PC-9 (cell line): ENCODE results near the gene GALNT16. TPM values are rescaled to one million over a fixed set of nuclear protein-coding genes. Genes with fewer than 3 reads are reported as not detected.
A peak's percentile ranks its signal among the peaks of the same experiment; 100 is the strongest.

Source experiments
- BruUV-seq: library from RNA; stranded (reverse); fragments of 400-500 nt; replicated peaks from 2 replicates; lab custom pipeline; 2021; lab: Mats Ljungman, UMichigan
- CTCF ChIA-PET: fragments of 300-600 bp; sonication (Branson Sonifier 250); formaldehyde crosslinking; loops from one replicate; lab custom pipeline; 2022; ENCODE audit warnings: antibody characterized with exemption; lab: Charles Lee
- POLR2A ChIA-PET: fragments of 300-600 bp; sonication (Branson Sonifier 250); formaldehyde crosslinking; loops from one replicate; lab custom pipeline; 2022; ENCODE audit warnings: antibody characterized with exemption; ENCODE audit not compliant: unreplicated experiment; lab: Charles Lee
- DNase-seq, 2 experiments: peaks; one replicate each; pipeline versions ENCODE4 v3.0.0 to v3.0.0-alpha.2; 2015 to 2022; ENCODE audit warnings: mixed read lengths in 1 of 2
- H2AFZ ChIP-seq: fragments of 200-600 bp; sonication (generic); 2 replicates; pipeline ENCODE4 v1.8.1; 2017; ENCODE audit warnings: antibody characterized with exemption
- H3F3A ChIP-seq: fragments of 200-600 bp; sonication (generic); 2 replicates; pipeline ENCODE4 v1.8.1; 2017; ENCODE audit warnings: antibody characterized with exemption, mild to moderate bottlenecking, low read depth; ENCODE audit not compliant: insufficient read depth
- H3K27ac ChIP-seq: fragments of 200-600 bp; sonication (generic); 2 replicates; pipeline ENCODE4 v1.6.1; 2016; ENCODE audit warnings: mixed run types
- H3K27me3 ChIP-seq: fragments of 200-600 bp; sonication (generic); 2 replicates; pipeline ENCODE4 v1.6.1; 2016; ENCODE audit warnings: low read depth, mixed run types; ENCODE audit not compliant: insufficient read depth
- H3K36me3 ChIP-seq: fragments of 200-600 bp; sonication (generic); 2 replicates; pipeline ENCODE4 v1.6.1; 2016; ENCODE audit warnings: low read depth, mixed run types
- H3K4me1 ChIP-seq: fragments of 200-600 bp; sonication (generic); replicated peaks from 2 replicates; pipeline ENCODE4 v1.6.1; 2016; ENCODE audit warnings: mixed run types; ENCODE audit not compliant: insufficient read depth
- H3K4me2 ChIP-seq: fragments of 200-600 bp; sonication (generic); 2 replicates; pipeline ENCODE4 v1.6.1; 2017; ENCODE audit warnings: mixed run types
- H3K4me3 ChIP-seq: fragments of 200-600 bp; sonication (generic); 2 replicates; pipeline ENCODE4 v1.6.1; 2016; ENCODE audit warnings: mixed run types
- H3K79me2 ChIP-seq: fragments of 200-600 bp; sonication (generic); 2 replicates; pipeline ENCODE4 v1.6.1; 2017; ENCODE audit warnings: low read depth, mixed run types
- H3K9me2 ChIP-seq: fragments of 200-600 bp; sonication (generic); 2 replicates; pipeline ENCODE4 v1.8.1; 2017; ENCODE audit warnings: mild to moderate bottlenecking; ENCODE audit not compliant: insufficient read depth
- H3K9me3 ChIP-seq: fragments of 200-600 bp; sonication (generic); 2 replicates; pipeline ENCODE4 v1.8.1; 2016; ENCODE audit warnings: low read depth; ENCODE audit not compliant: insufficient read depth
- H4K20me1 ChIP-seq: fragments of 200-600 bp; sonication (generic); 2 replicates; pipeline ENCODE4 v1.8.1; 2017; ENCODE audit not compliant: insufficient read depth
- EZH2 ChIP-seq: fragments of 200-600 bp; sonication (generic); IDR thresholded peaks from 2 replicates; pipeline ENCODE4 v1.8.0; 2017; ENCODE audit warnings: antibody characterized with exemption, low read depth
- intact Hi-C: fragments of 100-400 bp; cut with micrococcal nuclease; formaldehyde crosslinking; loops from one replicate; pipeline ENCODE4 v1.10.0; 2022; ENCODE audit not compliant: unreplicated experiment
- total RNA-seq: library from RNA; stranded (reverse); gene quantifications from 2 replicates; pipeline ENCODE4 v1.2.3, GENCODE V29; 2021
- TF ChIP-seq, protein P1 (sequence below): fragments of 200-600 bp; sonication (generic); conservative IDR thresholded peaks from 2 replicates; pipeline ENCODE4 v1.6.1; 2017; ENCODE audit warnings: mixed run types, antibody characterized with exemption, mild to moderate bottlenecking, moderate library complexity

GALNT16 gene
- total RNA-seq, 1 experiment from 2014 or later = 22.8 TPM

DNA sequence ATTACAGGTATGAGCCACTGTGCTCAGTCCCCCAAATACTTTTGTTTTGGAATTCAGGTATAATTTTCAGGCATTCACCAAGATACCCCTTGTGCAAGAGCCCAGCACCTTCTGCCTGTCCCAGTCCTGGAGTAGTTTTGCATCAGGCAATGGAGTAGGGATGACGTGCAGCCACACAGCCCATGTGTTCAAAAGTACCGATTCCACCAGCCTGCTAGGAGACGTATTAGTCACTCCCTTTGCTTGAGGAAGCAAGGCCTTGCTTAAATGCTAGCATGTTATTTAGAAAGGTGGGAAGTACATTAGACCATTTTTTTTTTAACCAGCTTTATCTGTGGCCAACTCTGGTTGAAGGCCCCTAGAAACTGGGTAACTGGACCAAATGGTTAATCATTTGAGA lies 15.0 kb upstream of the GALNT16 start:
- no peak for DNase-seq
- BruUV-seq = no TSS peak
- no peaks in the 10 kb centered on the region for H3K27me3 ChIP-seq
- TF ChIP-seq EZH2 = no peak
- TF ChIP-seq, protein P1, sequence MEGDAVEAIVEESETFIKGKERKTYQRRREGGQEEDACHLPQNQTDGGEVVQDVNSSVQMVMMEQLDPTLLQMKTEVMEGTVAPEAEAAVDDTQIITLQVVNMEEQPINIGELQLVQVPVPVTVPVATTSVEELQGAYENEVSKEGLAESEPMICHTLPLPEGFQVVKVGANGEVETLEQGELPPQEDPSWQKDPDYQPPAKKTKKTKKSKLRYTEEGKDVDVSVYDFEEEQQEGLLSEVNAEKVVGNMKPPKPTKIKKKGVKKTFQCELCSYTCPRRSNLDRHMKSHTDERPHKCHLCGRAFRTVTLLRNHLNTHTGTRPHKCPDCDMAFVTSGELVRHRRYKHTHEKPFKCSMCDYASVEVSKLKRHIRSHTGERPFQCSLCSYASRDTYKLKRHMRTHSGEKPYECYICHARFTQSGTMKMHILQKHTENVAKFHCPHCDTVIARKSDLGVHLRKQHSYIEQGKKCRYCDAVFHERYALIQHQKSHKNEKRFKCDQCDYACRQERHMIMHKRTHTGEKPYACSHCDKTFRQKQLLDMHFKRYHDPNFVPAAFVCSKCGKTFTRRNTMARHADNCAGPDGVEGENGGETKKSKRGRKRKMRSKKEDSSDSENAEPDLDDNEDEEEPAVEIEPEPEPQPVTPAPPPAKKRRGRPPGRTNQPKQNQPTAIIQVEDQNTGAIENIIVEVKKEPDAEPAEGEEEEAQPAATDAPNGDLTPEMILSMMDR = no peak
- H3K4me2 ChIP-seq = no peak overlapping the region
- H3K4me1 ChIP-seq = no peaks in the 10 kb centered on the region
- no peaks in the 10 kb centered on the region for H3K9me2 ChIP-seq
- no peaks in the 10 kb centered on the region for H3K9me3 ChIP-seq
- POLR2A ChIA-PET = no interaction called here
- CTCF ChIA-PET = no interaction called here
- H3K36me3 ChIP-seq = no peaks in the 10 kb centered on the region
- H3K79me2 ChIP-seq = no peaks in the 10 kb centered on the region
- intact Hi-C loops = loop anchor here (5.0 kb wide), 1 partner anchor 482 kb away; no protein-coding TSS in a partner anchor
- no peaks in the 10 kb centered on the region for H4K20me1 ChIP-seq
- H2AFZ ChIP-seq = no peak overlapping the region
- H3F3A ChIP-seq = no peaks in the 10 kb centered on the region
- no peak overlapping the region for H3K4me3 ChIP-seq
- no peak overlapping the region for H3K27ac ChIP-seq

DNA sequence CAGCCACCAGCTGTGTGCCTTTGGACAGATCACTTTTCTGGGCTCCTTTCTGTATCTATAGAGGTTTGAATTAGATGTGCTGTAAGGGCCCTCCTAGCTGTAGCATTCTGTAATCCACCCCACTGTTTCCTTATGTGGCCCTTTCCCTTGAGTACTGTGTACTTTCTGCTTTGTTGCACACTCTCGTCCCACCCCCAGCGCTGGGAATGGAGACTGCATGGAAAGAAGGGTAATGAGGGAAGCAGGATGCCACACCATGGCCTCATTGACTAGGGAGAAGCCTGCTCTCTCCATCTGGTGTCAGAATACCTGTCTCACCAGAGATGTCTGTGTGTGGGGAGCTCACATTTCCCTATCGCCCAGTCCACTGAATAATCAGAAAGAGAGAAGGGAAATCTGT lies 13.6 kb upstream of the GALNT16 start:
- H3K4me3 ChIP-seq = no peak overlapping the region
- H3K9me2 ChIP-seq = no peaks in the 10 kb centered on the region
- BruUV-seq = no TSS peak
- TF ChIP-seq, protein P1 = no peak
- no peak for TF ChIP-seq EZH2
- H3K27ac ChIP-seq = no peak overlapping the region
- no peaks in the 10 kb centered on the region for H3K36me3 ChIP-seq
- H3K79me2 ChIP-seq = no peaks in the 10 kb centered on the region
- H3F3A ChIP-seq = no peaks in the 10 kb centered on the region
- CTCF ChIA-PET = no interaction called here
- no peaks in the 10 kb centered on the region for H3K27me3 ChIP-seq
- POLR2A ChIA-PET = no interaction called here
- H3K4me1 ChIP-seq = no peaks in the 10 kb centered on the region
- H4K20me1 ChIP-seq = no peaks in the 10 kb centered on the region
- no peak for DNase-seq
- no peak overlapping the region for H3K4me2 ChIP-seq
- H3K9me3 ChIP-seq = no peaks in the 10 kb centered on the region
- no peak overlapping the region for H2AFZ ChIP-seq
- intact Hi-C loops = no loop called here

DNA sequence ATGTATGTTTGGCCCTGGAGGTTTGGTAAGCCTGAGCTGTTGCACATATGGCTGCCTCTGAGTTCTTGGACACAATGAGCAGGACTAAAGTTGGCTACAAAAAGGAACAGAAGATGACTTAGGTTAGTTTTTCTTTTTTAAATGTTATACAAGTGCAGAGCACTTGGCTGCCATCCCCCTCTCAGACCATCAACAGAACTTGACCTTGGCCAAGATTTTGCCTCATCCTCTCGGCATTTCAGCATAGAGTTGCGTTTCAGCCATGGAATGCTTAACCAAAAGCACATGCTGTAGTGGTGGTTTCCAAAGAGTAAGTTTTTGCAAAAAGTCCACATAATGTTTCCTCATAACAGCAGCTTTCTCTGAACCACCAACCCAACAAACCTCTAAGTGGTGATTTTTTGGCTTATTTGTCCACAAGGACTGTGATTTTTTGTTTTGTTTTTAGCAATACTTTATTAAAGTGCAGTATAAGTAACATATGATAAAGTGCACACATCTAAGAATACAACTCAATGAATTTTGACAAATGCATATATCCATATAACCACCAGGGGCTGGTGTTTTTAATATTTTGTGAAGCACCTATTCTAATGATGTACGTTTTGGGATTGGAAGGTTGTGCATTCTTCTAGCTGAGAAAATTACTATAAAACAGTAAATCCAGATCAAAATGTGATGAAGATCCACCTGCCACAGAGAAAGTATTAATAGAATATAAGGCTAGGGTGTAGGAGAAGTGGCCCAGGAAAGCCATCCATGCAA lies 12.1 kb upstream of the GALNT16 start:
- H3K9me2 ChIP-seq = no peaks in the 10 kb centered on the region
- H3K27me3 ChIP-seq = no peaks in the 10 kb centered on the region
- no peak for TF ChIP-seq EZH2
- TF ChIP-seq, protein P1 = peak; percentile 55
- H3K79me2 ChIP-seq = no peaks in the 10 kb centered on the region
- POLR2A ChIA-PET = interaction anchor here (0.6 kb wide), 1 partner anchor 82 kb away, joined by 5 read pairs; no protein-coding TSS in a partner anchor
- no peak for DNase-seq
- no peak overlapping the region for H2AFZ ChIP-seq
- H3F3A ChIP-seq = no peaks in the 10 kb centered on the region
- H3K27ac ChIP-seq = no peak overlapping the region
- no peak overlapping the region for H3K4me3 ChIP-seq
- no peaks in the 10 kb centered on the region for H4K20me1 ChIP-seq
- intact Hi-C loops = no loop called here
- CTCF ChIA-PET = interaction anchor here (0.7 kb wide), 1 partner anchor 211 kb away, joined by 3 read pairs; no protein-coding TSS in a partner anchor
- H3K9me3 ChIP-seq = no peaks in the 10 kb centered on the region
- no peaks in the 10 kb centered on the region for H3K36me3 ChIP-seq
- H3K4me2 ChIP-seq = no peak overlapping the region
- H3K4me1 ChIP-seq = no peaks in the 10 kb centered on the region
- BruUV-seq = no TSS peak
